HCT116 (cell line): Measurements from ENCODE around the gene WNT9A. TPM values are rescaled to one million over a fixed set of nuclear protein-coding genes. Genes with fewer than 3 reads are reported as not detected.

ENCODE experiments used
- ATAC-seq: fragments of 200-7000 bp; cut with Tn5 transposase; 2 replicates; pipeline ENCODE4 v1.9.1; 2020; ENCODE audit warnings: mild to moderate bottlenecking, moderate library complexity
- BruUV-seq: library from RNA; stranded (reverse); fragments of 400-500 nt; replicated peaks from 2 replicates; lab custom pipeline; 2021; lab: Mats Ljungman, UMichigan
- CTCF ChIA-PET: fragments of 300-600 bp; sonication (Branson Sonifier 250); formaldehyde crosslinking; loops from one replicate; lab custom pipeline; 2021; ENCODE audit warnings: antibody characterized with exemption; lab: Charles Lee
- POLR2A ChIA-PET: fragments of 300-600, 350-600 bp; sonication (Branson Sonifier 250); formaldehyde crosslinking; loops from one replicate; lab custom pipeline; 2021; ENCODE audit warnings: antibody characterized with exemption; lab: Charles Lee
- RAD21 ChIA-PET, 2 experiments: fragments of 300-600 bp; sonication (Branson Sonifier 250); formaldehyde crosslinking; loops; one replicate each; lab custom pipeline; 2023; ENCODE audit warnings: low total read pairs in 2 of 2; ENCODE audit not compliant: uncharacterized antibody in 2 of 2, unreplicated experiment in 2 of 2, low non-redundant PET in 1 of 2; lab: Charles Lee
- DNase-seq: peaks from one replicate; pipeline ENCODE4 v3.0.0-alpha.2; 2010; ENCODE audit warnings: low read depth, low spot score
- H2AFZ ChIP-seq: fragments of 200-600 bp; shearing (Covaris generic), sonication (generic); 2 replicates; pipeline ENCODE4 v1.6.1; 2017; ENCODE audit warnings: low read depth, mixed run types, mixed read lengths, antibody characterized with exemption, low read length; ENCODE audit not compliant: poor library complexity, severe bottlenecking
- H3K27ac ChIP-seq: 2 replicates; pipeline ENCODE4 v1.5.1; 2012; ENCODE audit warnings: low read depth, low read length
- H3K27me3 ChIP-seq: fragments of 200-600 bp; sonication (generic); 2 replicates; pipeline ENCODE4 v1.6.1; 2016; ENCODE audit warnings: mixed run types, low read length, mixed read lengths; ENCODE audit not compliant: insufficient read depth
- H3K36me3 ChIP-seq, 2 experiments: fragments of 200-500 bp in 1 of 2; fragments of 200-600 bp in 1 of 2; sonication (Bioruptor generic) in 1 of 2; sonication (generic) in 1 of 2; 2 replicates each; pipeline versions ENCODE4 v1.5.1 to v1.6.1; 2014 to 2016; ENCODE audit warnings: low read length in 2 of 2, inconsistent platforms in 1 of 2, mixed read lengths in 1 of 2, mixed run types in 1 of 2; ENCODE audit not compliant: insufficient read depth in 2 of 2, control insufficient read depth in 1 of 2
- H3K4me1 ChIP-seq, 2 experiments: fragments of 200-600 bp in 1 of 2; sonication (generic) in 1 of 2; 2 replicates each; pipeline versions ENCODE4 v1.5.1 to v1.6.1; 2012 to 2017; ENCODE audit warnings: low read length in 2 of 2, inconsistent platforms in 1 of 2, mild to moderate bottlenecking in 1 of 2, mixed read lengths in 1 of 2, mixed run types in 1 of 2, moderate library complexity in 1 of 2; ENCODE audit not compliant: insufficient read depth in 2 of 2, control insufficient read depth in 1 of 2
- H3K4me2 ChIP-seq: fragments of 200-600 bp; sonication (generic); 2 replicates; pipeline ENCODE4 v1.6.1; 2017; ENCODE audit warnings: mixed run types, low read length, mixed read lengths
- H3K4me3 ChIP-seq, 2 experiments: fragments of 200-600 bp in 1 of 2; sonication (generic) in 1 of 2; replicated peaks in 1 of 2; 2 replicates each; pipeline ENCODE4 v1.5.1; 2011 to 2016; ENCODE audit warnings: low read length in 2 of 2, control low read depth in 1 of 2, low read depth in 1 of 2, mild to moderate bottlenecking in 1 of 2, mixed read lengths in 1 of 2, mixed run types in 1 of 2
- H3K79me2 ChIP-seq: fragments of 200-600 bp; sonication (generic); 2 replicates; pipeline ENCODE4 v1.6.1; 2017; ENCODE audit warnings: mild to moderate bottlenecking, mixed run types, low read length, moderate library complexity, mixed read lengths; ENCODE audit not compliant: insufficient read depth
- H3K9ac ChIP-seq: fragments of 200-600 bp; sonication (generic); 2 replicates; pipeline ENCODE4 v1.6.1; 2016; ENCODE audit warnings: low read length, mixed read lengths
- H3K9me2 ChIP-seq: fragments of 200-600 bp; sonication (generic), shearing (Covaris generic); 2 replicates; pipeline ENCODE4 v1.6.1; 2017; ENCODE audit warnings: mixed run types, mild to moderate bottlenecking, moderate library complexity; ENCODE audit not compliant: insufficient read depth
- H3K9me3 ChIP-seq, 2 experiments: fragments of 200-500 bp in 1 of 2; fragments of 200-600 bp in 1 of 2; sonication (Bioruptor generic) in 1 of 2; sonication (generic) in 1 of 2; 2 replicates each; pipeline ENCODE4 v1.6.1; 2014 to 2017; ENCODE audit warnings: low read length in 2 of 2, mixed read lengths in 2 of 2, inconsistent platforms in 1 of 2, low read depth in 1 of 2, mild to moderate bottlenecking in 1 of 2, mixed run types in 1 of 2, moderate library complexity in 1 of 2; ENCODE audit not compliant: control insufficient read depth in 1 of 2, insufficient read depth in 1 of 2
- H4K20me1 ChIP-seq: fragments of 200-600 bp; sonication (generic), shearing (Covaris generic); 2 replicates; pipeline ENCODE4 v1.6.1; 2017; ENCODE audit warnings: mixed run types, mild to moderate bottlenecking, moderate library complexity; ENCODE audit not compliant: insufficient read depth
- CBX3 ChIP-seq: IDR thresholded peaks from 2 replicates; pipeline ENCODE4 v1.6.1; 2012; ENCODE audit warnings: low read depth
- EGR1 ChIP-seq: IDR thresholded peaks from 2 replicates; pipeline ENCODE4 v1.6.1; 2012; ENCODE audit warnings: low read depth
- ELF1 ChIP-seq: IDR thresholded peaks from 2 replicates; pipeline ENCODE4 v1.6.1; 2012; ENCODE audit warnings: low read depth, borderline replicate concordance
- FOSL1 ChIP-seq: IDR thresholded peaks from 2 replicates; pipeline ENCODE4 v1.6.1; 2012; ENCODE audit warnings: low read depth
- JUND ChIP-seq: IDR thresholded peaks from 2 replicates; pipeline ENCODE4 v1.6.1; 2012
- MAX ChIP-seq: IDR thresholded peaks from 2 replicates; pipeline ENCODE4 v1.6.1; 2012
- RAD21 ChIP-seq: IDR thresholded peaks from 2 replicates; pipeline ENCODE4 v1.6.1; 2012; ENCODE audit warnings: low read depth, mild to moderate bottlenecking
- SIN3A ChIP-seq: IDR thresholded peaks from 2 replicates; pipeline ENCODE4 v1.6.1; 2012; ENCODE audit warnings: low read depth
- SRF ChIP-seq: IDR thresholded peaks from 2 replicates; pipeline ENCODE4 v1.6.1; 2012; ENCODE audit warnings: low read depth
- YY1 ChIP-seq: IDR thresholded peaks from 2 replicates; pipeline ENCODE4 v1.6.1; 2011; ENCODE audit warnings: low read length, low read depth, moderate library complexity, mild to moderate bottlenecking; ENCODE audit not compliant: insufficient replicate concordance; ENCODE audit errors: extremely low read depth
- ZFX ChIP-seq: fragments of 450-650 bp; IDR thresholded peaks from 2 replicates; pipeline ENCODE4 v1.6.1; 2017
- ZNF274 ChIP-seq: fragments of 200-500 bp; sonication (Bioruptor generic); IDR thresholded peaks from 2 replicates; pipeline ENCODE4 v1.6.1; 2014; ENCODE audit warnings: mild to moderate bottlenecking, low read depth, low read length, inconsistent platforms
- intact Hi-C: fragments of 100-400 bp; cut with micrococcal nuclease; formaldehyde crosslinking; loops from 2 replicates; pipeline ENCODE4 v1.10.0; 2022
- total RNA-seq: library from RNA; stranded (reverse); gene quantifications from one replicate; pipeline ENCODE4 v1.2.1, GENCODE V29; 2021; ENCODE audit not compliant: unreplicated experiment
- TF ChIP-seq, protein P1 (sequence below), 3 experiments: fragments of 200-600 bp in 1 of 3; sonication (generic) in 1 of 3; IDR thresholded peaks in 2 of 3; conservative IDR thresholded peaks in 1 of 3; 2 replicates each; pipeline ENCODE4 v1.5.1; 2012 to 2017; ENCODE audit warnings: low read depth in 2 of 3, low read length in 2 of 3, antibody characterized with exemption in 1 of 3, borderline replicate concordance in 1 of 3, control low read depth in 1 of 3, mild to moderate bottlenecking in 1 of 3, mixed read lengths in 1 of 3, mixed run types in 1 of 3, moderate library complexity in 1 of 3; ENCODE audit not compliant: insufficient read depth in 1 of 3

Gene WNT9A
- total RNA-seq, 1 experiment from 2014 or later, result 5.6 TPM

DNA sequence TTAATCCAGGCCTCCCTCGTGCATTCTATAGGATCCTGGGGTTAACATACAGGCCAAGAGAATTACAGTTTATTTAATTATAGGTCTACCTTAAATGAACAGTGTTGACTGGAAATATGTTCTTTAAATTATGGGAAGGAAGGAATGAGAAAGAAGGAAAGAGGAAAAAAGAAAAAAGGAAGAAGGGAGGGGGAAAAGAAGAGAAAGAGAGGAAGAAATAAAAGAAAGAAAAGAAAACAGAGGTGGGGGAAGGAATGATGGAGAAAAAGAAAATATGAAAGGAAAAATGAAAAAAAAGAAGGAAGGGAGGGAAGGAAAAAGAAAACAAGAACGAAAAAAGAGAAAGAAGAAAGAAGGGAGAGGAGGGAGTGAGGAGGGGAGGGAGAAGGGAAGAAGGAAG, 38.5 kb downstream of the WNT9A start:
- ATAC-seq (no peak), DNase-seq (no peak)
- intact Hi-C loops, result no loop called here
- Histone ChIP-seq H2AFZ (no peak overlapping the region), H3K4me3 (no peak overlapping the region), H4K20me1 (no peaks in the 10 kb centered on the region), H3K4me1 (peaks cover 3 to 13% of the 10 kb centered on the region in 2 experiments; a peak in 3 of 4 replicates), H3K4me2 (no peak overlapping the region), H3K27me3 (no peaks in the 10 kb centered on the region), H3K27ac (no peak overlapping the region), H3K36me3 (no peaks in the 10 kb centered on the region), H3K9me2 (no peaks in the 10 kb centered on the region), H3K9ac (no peak overlapping the region)
- ChIA-PET CTCF (no interaction called here), RAD21 (no interaction called here), POLR2A (no interaction called here)
- no peak for TF ChIP-seq EGR1
- TF ChIP-seq JUND, result no peak
- no peak for TF ChIP-seq ZFX
- no peak for TF ChIP-seq YY1
- no peak for TF ChIP-seq MAX
- no peak for TF ChIP-seq CBX3
- TF ChIP-seq SIN3A, result no peak
- TF ChIP-seq, protein P1, sequence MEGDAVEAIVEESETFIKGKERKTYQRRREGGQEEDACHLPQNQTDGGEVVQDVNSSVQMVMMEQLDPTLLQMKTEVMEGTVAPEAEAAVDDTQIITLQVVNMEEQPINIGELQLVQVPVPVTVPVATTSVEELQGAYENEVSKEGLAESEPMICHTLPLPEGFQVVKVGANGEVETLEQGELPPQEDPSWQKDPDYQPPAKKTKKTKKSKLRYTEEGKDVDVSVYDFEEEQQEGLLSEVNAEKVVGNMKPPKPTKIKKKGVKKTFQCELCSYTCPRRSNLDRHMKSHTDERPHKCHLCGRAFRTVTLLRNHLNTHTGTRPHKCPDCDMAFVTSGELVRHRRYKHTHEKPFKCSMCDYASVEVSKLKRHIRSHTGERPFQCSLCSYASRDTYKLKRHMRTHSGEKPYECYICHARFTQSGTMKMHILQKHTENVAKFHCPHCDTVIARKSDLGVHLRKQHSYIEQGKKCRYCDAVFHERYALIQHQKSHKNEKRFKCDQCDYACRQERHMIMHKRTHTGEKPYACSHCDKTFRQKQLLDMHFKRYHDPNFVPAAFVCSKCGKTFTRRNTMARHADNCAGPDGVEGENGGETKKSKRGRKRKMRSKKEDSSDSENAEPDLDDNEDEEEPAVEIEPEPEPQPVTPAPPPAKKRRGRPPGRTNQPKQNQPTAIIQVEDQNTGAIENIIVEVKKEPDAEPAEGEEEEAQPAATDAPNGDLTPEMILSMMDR (IDR thresholded peaks at IDR 0.05 in 2 of 3, conservative IDR thresholded peaks at IDR 0.05 in 1 of 3; ENCODE audit: borderline replicate concordance in 1 of 3, insufficient read depth in 1 of 3, low read depth in 2 of 3, low read length in 2 of 3), result no peak
- TF ChIP-seq ELF1, result no peak
- TF ChIP-seq SRF, result no peak
- no peak for TF ChIP-seq RAD21
- no peak for TF ChIP-seq ZNF274
- TF ChIP-seq FOSL1, result no peak
- TF ChIP-seq, all 23 proteins: peak for 0
- Histone ChIP-seq H3K79me2 (no peaks in the 10 kb centered on the region), H3K9me3 (no peaks in the 10 kb centered on the region)
- BruUV-seq, result no TSS peak
